ENCODE data around the gene RAB21.

- no peak for TF ChIP-seq ZNF317 (CRISPR knock-in tag; IDR thresholded peaks at IDR 0.05; ENCODE audit: borderline replicate concordance, low read depth)
- TF ChIP-seq SP1 (CRISPR knock-in tag; conservative IDR thresholded peaks at IDR 0.05): no peak
- TF ChIP-seq CTCF (IDR thresholded peaks at IDR 0.05): no peak
- no peak for TF ChIP-seq ATF6 (CRISPR knock-in tag; IDR thresholded peaks at IDR 0.05)
- no peak for TF ChIP-seq NFE2L1 (CRISPR knock-in tag; IDR thresholded peaks at IDR 0.05)
- no peak for TF ChIP-seq TCF7 (CRISPR knock-in tag; IDR thresholded peaks at IDR 0.05; ENCODE audit: low read depth)
These were observed 44.4 kb downstream of the RAB21 start for GRCh38 chr12:71799106-71799505.
